NCI-H1048 (cell line): ENCODE results near the gene DNAJB6.
"Not testable (repeated sequence)": the region's sequence is repeated elsewhere in the genome, so short reads cannot be mapped to it uniquely, and the experiment has no call there.

Experiments used
- DNase-seq: peaks from one replicate; lab custom pipeline; 2025; lab: John Stamatoyannopoulos, UW

DNAJB6 gene

GRCh38 chr7:157442993-157443831, 106.4 kb downstream of the DNAJB6 start:
- no peak for DNase-seq

GRCh38 chr7:157444011-157444842, 107.4 kb downstream of the DNAJB6 start:
- no peak for DNase-seq

GRCh38 chr7:157444843-157445135, 108.0 kb downstream of the DNAJB6 start:
- DNase-seq = no peak

GRCh38 chr7:157445246-157445955, 108.6 kb downstream of the DNAJB6 start:
- DNase-seq = no peak

- no peak for DNase-seq
These were observed 109.1 kb downstream of the DNAJB6 start for GRCh38 chr7:157445956-157446295.

- DNase-seq = no peak
These were observed 109.5 kb downstream of the DNAJB6 start for GRCh38 chr7:157446322-157446721.

- DNase-seq = not testable (repeated sequence)
These were observed 117.2 kb downstream of the DNAJB6 start for GRCh38 chr7:157454003-157454402.

GRCh38 chr7:157457355-157458253, 120.8 kb downstream of the DNAJB6 start:
- DNase-seq = no peak

- no peak for DNase-seq
These were observed 121.4 kb downstream of the DNAJB6 start for GRCh38 chr7:157458254-157458633.

GRCh38 chr7:157459966-157460365, 123.2 kb downstream of the DNAJB6 start:
- no peak for DNase-seq

GRCh38 chr7:157460721-157461120, 123.9 kb downstream of the DNAJB6 start:
- no peak for DNase-seq

- no peak for DNase-seq
These were observed 125.0 kb downstream of the DNAJB6 start for GRCh38 chr7:157461573-157462418.

GRCh38 chr7:157462419-157462771, 125.6 kb downstream of the DNAJB6 start:
- DNase-seq = no peak

GRCh38 chr7:157462840-157463239, 126.0 kb downstream of the DNAJB6 start:
- no peak for DNase-seq

- no peak for DNase-seq
These were observed 126.4 kb downstream of the DNAJB6 start for GRCh38 chr7:157463245-157463644.

GRCh38 chr7:157464111-157464970, 127.5 kb downstream of the DNAJB6 start:
- no peak for DNase-seq

- no peak for DNase-seq
These were observed 128.4 kb downstream of the DNAJB6 start for GRCh38 chr7:157464971-157465886.

GRCh38 chr7:157465891-157466866, 129.4 kb downstream of the DNAJB6 start:
- no peak for DNase-seq
